Activated CD4-positive, alpha-beta memory T cell treated with anti-CD3 and anti-CD28 coated beads, Interleukin-2, amount 10 ng/mL, durations not matched to agents 7 days and 5 days (primary cell): ENCODE measurements around the gene CDX4. TPM values are rescaled to one million over a fixed set of nuclear protein-coding genes. Genes with fewer than 3 reads are reported as not detected.
"Not testable (repeated sequence)": the region's sequence is repeated elsewhere in the genome, so short reads cannot be mapped to it uniquely, and the experiment has no call there.

Experiments
- CTCF ChIA-PET: fragments of 350-600 bp; sonication (Branson Sonifier 250); formaldehyde crosslinking; loops from one replicate; lab custom pipeline; 2021; ENCODE audit warnings: antibody characterized with exemption, inconsistent platforms; lab: Charles Lee
- POLR2A ChIA-PET: fragments of 350-600 bp; sonication (Branson Sonifier 250); formaldehyde crosslinking; loops from one replicate; lab custom pipeline; 2021; ENCODE audit warnings: antibody characterized with exemption; lab: Charles Lee
- DNase-seq: peaks from one replicate; pipeline ENCODE4 v3.0.0-alpha.2; 2020
- H3K27ac Mint-ChIP-seq: one replicate; pipeline ENCODE4 v1.8.0; 2021; ENCODE audit warnings: mild to moderate bottlenecking, mixed read lengths
- H3K27me3 Mint-ChIP-seq: one replicate; pipeline ENCODE4 v1.8.0; 2021; ENCODE audit warnings: mixed read lengths
- H3K36me3 Mint-ChIP-seq: one replicate; pipeline ENCODE4 v1.8.0; 2021; ENCODE audit warnings: low read depth, mixed read lengths
- H3K4me1 Mint-ChIP-seq: one replicate; pipeline ENCODE4 v1.8.0; 2021; ENCODE audit warnings: mixed read lengths
- H3K4me3 Mint-ChIP-seq: one replicate; pipeline ENCODE4 v1.8.0; 2021; ENCODE audit warnings: mild to moderate bottlenecking, mixed read lengths
- H3K9me3 Mint-ChIP-seq: one replicate; pipeline ENCODE4 v1.8.0; 2021; ENCODE audit warnings: mixed read lengths
- total RNA-seq, 2 experiments: library from RNA; stranded (reverse); gene quantifications; one replicate each; pipeline ENCODE4 v1.2.3, GENCODE V29; 2021

Gene CDX4
- total RNA-seq, 2 experiments from 2014 or later = not detected

GRCh38 chrX:73492178-73492577 lies 45.3 kb downstream of the CDX4 start:
- CTCF ChIA-PET, H3K27me3 Mint-ChIP-seq, H3K27ac Mint-ChIP-seq, H3K9me3 Mint-ChIP-seq, H3K4me1 Mint-ChIP-seq, DNase-seq, POLR2A ChIA-PET, H3K4me3 Mint-ChIP-seq, H3K36me3 Mint-ChIP-seq: not testable (repeated sequence)

Other genes with a start within 250 kb of the CDX4 start
- 1 to 10 TPM; 2.6 to 2.8 TPM for gene NAP1L2, start 232.2 kb upstream of the CDX4 start, total RNA-seq
- gene CHIC1, start 116.1 kb downstream of the CDX4 start, total RNA-seq = 1 to 10 TPM; 6.5 TPM